K562 (cell line): ENCODE data around the gene CCDC97. TPM values are rescaled to one million over a fixed set of nuclear protein-coding genes. Genes with fewer than 3 reads are reported as not detected.

Source experiments
- ASH1L ChIP-seq: fragments of 450-650 bp; IDR thresholded peaks from 2 replicates; pipeline ENCODE4 v1.6.1; 2018; ENCODE audit warnings: borderline replicate concordance, mild to moderate bottlenecking, low read depth; ENCODE audit not compliant: partially characterized antibody
- ATF1 ChIP-seq, 2 experiments: fragments of 450-650 bp in 1 of 2; IDR thresholded peaks; 2 replicates each; pipeline ENCODE4 v1.6.1; 2016; ENCODE audit warnings: missing compliant biosample characterization in 1 of 2, missing genetic modification characterization in 1 of 2
- FOXA1 ChIP-seq: fragments of 450-650 bp; IDR thresholded peaks from 2 replicates; pipeline ENCODE4 v1.6.1; 2016; ENCODE audit warnings: mild to moderate bottlenecking, borderline replicate concordance
- KAT2B ChIP-seq: IDR thresholded peaks from one replicate; pipeline ENCODE4 v1.6.1; 2012; ENCODE audit warnings: low read depth, mild to moderate bottlenecking, control low read depth, inconsistent platforms, low read length, moderate library complexity
- KHSRP ChIP-seq: fragments of 450-650 bp; IDR thresholded peaks from 2 replicates; pipeline ENCODE4 v1.6.1; 2017
- NR2C1 ChIP-seq, 2 experiments: fragments of 450-650 bp; IDR thresholded peaks; 2 replicates each; pipeline ENCODE4 v1.6.1; 2017; ENCODE audit warnings: mild to moderate bottlenecking in 2 of 2, antibody characterized with exemption in 1 of 2, inconsistent platforms in 1 of 2, missing compliant biosample characterization in 1 of 2, missing genetic modification characterization in 1 of 2
- NR2C2 ChIP-seq, 2 experiments: fragments of 200-800 bp in 1 of 2; sonication (Bioruptor generic) in 1 of 2; sonication (generic) in 1 of 2; formaldehyde crosslinking in 1 of 2; IDR thresholded peaks; 2 replicates each; pipeline versions ENCODE4 v1.6.1 to v1.8.0; 2016 to 2022; ENCODE audit warnings: mild to moderate bottlenecking in 1 of 2, missing compliant biosample characterization in 1 of 2, missing genetic modification characterization in 1 of 2, missing genetic modification reagents in 1 of 2
- OTX1 ChIP-seq: fragments of 450-650 bp; formaldehyde crosslinking; IDR thresholded peaks from 2 replicates; pipeline ENCODE4 v1.4.0; 2022; ENCODE audit warnings: mild to moderate bottlenecking
- PHF8 ChIP-seq: fragments of 200-600 bp; sonication (generic); IDR thresholded peaks from 2 replicates; pipeline ENCODE4 v1.6.1; 2012; ENCODE audit warnings: mixed run types, mild to moderate bottlenecking, inconsistent platforms, low read length, moderate library complexity, borderline replicate concordance
- POLR2AphosphoS5 ChIP-seq: IDR thresholded peaks from 2 replicates; pipeline ENCODE4 v1.6.1; 2011; ENCODE audit warnings: mild to moderate bottlenecking, low read depth, low read length, moderate library complexity; ENCODE audit not compliant: control insufficient read depth, insufficient read depth
- SMARCB1 ChIP-seq: IDR thresholded peaks from 2 replicates; pipeline ENCODE4 v1.6.1; 2011; ENCODE audit warnings: improper control_type of control experiment, low read depth; ENCODE audit not compliant: insufficient read length
- TAF1 ChIP-seq: IDR thresholded peaks from 2 replicates; pipeline ENCODE4 v1.6.1; 2011; ENCODE audit warnings: mild to moderate bottlenecking, low read length, moderate library complexity; ENCODE audit not compliant: insufficient read depth, control insufficient read depth, severe bottlenecking; ENCODE audit errors: extremely low read depth
- ZBTB12 ChIP-seq: fragments of 250-450 bp; sonication (Bioruptor Pico); IDR thresholded peaks from 2 replicates; pipeline ENCODE4 v1.4.0; 2020
- ZBTB17 ChIP-seq: fragments of 450-650 bp; formaldehyde crosslinking; IDR thresholded peaks from 2 replicates; pipeline ENCODE4 v1.4.0; 2020; ENCODE audit warnings: mild to moderate bottlenecking
- ZBTB7A ChIP-seq: IDR thresholded peaks from 2 replicates; pipeline ENCODE4 v1.6.1; 2011; ENCODE audit warnings: low read depth, mild to moderate bottlenecking, low read length, moderate library complexity, borderline replicate concordance; ENCODE audit not compliant: control insufficient read depth
- ZHX1 ChIP-seq: fragments of 150-350 bp; conservative IDR thresholded peaks from 2 replicates; pipeline ENCODE4 v1.6.1; 2014; ENCODE audit warnings: low read length
- ZKSCAN3 ChIP-seq: fragments of 250-450 bp; sonication (Bioruptor Pico); IDR thresholded peaks from 2 replicates; pipeline ENCODE4 v1.4.0; 2020
- ZNF212 ChIP-seq: fragments of 450-650 bp; formaldehyde crosslinking; IDR thresholded peaks from 2 replicates; pipeline ENCODE4 v1.4.0; 2020; ENCODE audit warnings: mild to moderate bottlenecking
- polyA plus RNA-seq, 8 experiments: library from polyadenylated mRNA; depleted of rRNA in 4 of 8; stranded (reverse) in 5 of 8; unstranded in 3 of 8; fragments of >200 nt; fragmentation: Nextera tagmentation in 2 of 8; fragmentation: Illumina TruSeq in 1 of 8; extraction: Ambion mirVana in 2 of 8; extraction: Trizol in 1 of 8; gene quantifications; 2 replicates each; pipeline versions ENCODE4 v1.2.1 to v1.2.3, GENCODE V29; 2011 to 2014; ENCODE audit warnings: inconsistent platforms in 1 of 8, missing spikeins in 1 of 8
- total RNA-seq, 7 experiments: library from RNA; depleted of rRNA in 6 of 7; stranded (reverse); fragments of >200 nt in 6 of 7; fragmentation: Illumina TruSeq in 2 of 7; extraction: Trizol in 2 of 7; gene quantifications; 2 replicates each; pipeline versions ENCODE4 v1.2.1 to v1.2.3, GENCODE V29; 2011 to 2021; ENCODE audit warnings: low replicate concordance in 1 of 7
- TF ChIP-seq, protein P1 (sequence below), 2 experiments: fragments of 450-650 bp; conservative IDR thresholded peaks; 2 replicates each; pipeline ENCODE4 v1.6.1; 2017; ENCODE audit warnings: mild to moderate bottlenecking in 2 of 2, moderate library complexity in 2 of 2
- TF ChIP-seq, protein P2 (sequence below): sonication (generic); formaldehyde crosslinking; IDR thresholded peaks from 2 replicates; pipeline ENCODE4 v1.8.0; 2022; ENCODE audit warnings: mild to moderate bottlenecking, low read depth, missing genetic modification reagents

The CCDC97 gene
- total and polyA plus RNA-seq, 9 of the 15 experiments (the other 6 are each of a cell fraction or from before 2014, with no cell fraction given) = 0.60 to 16.5 (median 7.0) TPM

GRCh38 chr19:41323430-41324125, 13.6 kb downstream of the CCDC97 start (continued):
- peak; percentile 30 for TF ChIP-seq NR2C1 (IDR thresholded peaks at IDR 0.05)
- peak; percentile 59 for TF ChIP-seq NR2C1 (tag; IDR thresholded peaks at IDR 0.05)
- no peak for TF ChIP-seq KHSRP
- no peak for TF ChIP-seq NR2C2 (CRISPR knock-in tag; IDR thresholded peaks at IDR 0.05)
- TF ChIP-seq NR2C2 (tag; IDR thresholded peaks at IDR 0.05) = peak; percentile 78
- TF ChIP-seq ZBTB12 (CRISPR knock-in tag) = no peak
- TF ChIP-seq KAT2B = no peak
- no peak for TF ChIP-seq ASH1L
- peak; percentile 97 for TF ChIP-seq ZBTB7A
- peak; percentile 78; the same call in 1 of the 2 replicates for TF ChIP-seq ZBTB17
- TF ChIP-seq OTX1 (CRISPR knock-in tag) = no peak
- TF ChIP-seq ZNF212 (CRISPR knock-in tag) = no peak
- peak; percentile 55 for TF ChIP-seq POLR2AphosphoS5
- TF ChIP-seq TAF1 = no peak
- no peak; the same call in 1 of the 2 replicates for TF ChIP-seq FOXA1
- TF ChIP-seq PHF8 = peak; percentile 22; the same call in 1 of the 2 replicates
- TF ChIP-seq, protein P1, sequence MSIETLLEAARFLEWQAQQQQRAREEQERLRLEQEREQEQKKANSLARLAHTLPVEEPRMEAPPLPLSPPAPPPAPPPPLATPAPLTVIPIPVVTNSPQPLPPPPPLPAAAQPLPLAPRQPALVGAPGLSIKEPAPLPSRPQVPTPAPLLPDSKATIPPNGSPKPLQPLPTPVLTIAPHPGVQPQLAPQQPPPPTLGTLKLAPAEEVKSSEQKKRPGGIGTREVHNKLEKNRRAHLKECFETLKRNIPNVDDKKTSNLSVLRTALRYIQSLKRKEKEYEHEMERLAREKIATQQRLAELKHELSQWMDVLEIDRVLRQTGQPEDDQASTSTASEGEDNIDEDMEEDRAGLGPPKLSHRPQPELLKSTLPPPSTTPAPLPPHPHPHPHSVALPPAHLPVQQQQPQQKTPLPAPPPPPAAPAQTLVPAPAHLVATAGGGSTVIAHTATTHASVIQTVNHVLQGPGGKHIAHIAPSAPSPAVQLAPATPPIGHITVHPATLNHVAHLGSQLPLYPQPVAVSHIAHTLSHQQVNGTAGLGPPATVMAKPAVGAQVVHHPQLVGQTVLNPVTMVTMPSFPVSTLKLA (conservative IDR thresholded peaks at IDR 0.05) = peak; percentile 82 to 92
- no peak for TF ChIP-seq SMARCB1
- TF ChIP-seq, protein P2, sequence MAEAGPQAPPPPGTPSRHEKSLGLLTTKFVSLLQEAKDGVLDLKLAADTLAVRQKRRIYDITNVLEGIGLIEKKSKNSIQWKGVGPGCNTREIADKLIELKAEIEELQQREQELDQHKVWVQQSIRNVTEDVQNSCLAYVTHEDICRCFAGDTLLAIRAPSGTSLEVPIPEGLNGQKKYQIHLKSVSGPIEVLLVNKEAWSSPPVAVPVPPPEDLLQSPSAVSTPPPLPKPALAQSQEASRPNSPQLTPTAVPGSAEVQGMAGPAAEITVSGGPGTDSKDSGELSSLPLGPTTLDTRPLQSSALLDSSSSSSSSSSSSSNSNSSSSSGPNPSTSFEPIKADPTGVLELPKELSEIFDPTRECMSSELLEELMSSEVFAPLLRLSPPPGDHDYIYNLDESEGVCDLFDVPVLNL (CRISPR knock-in tag) = no peak
- no peak for TF ChIP-seq ZKSCAN3 (CRISPR knock-in tag)
- no peak for TF ChIP-seq ATF1 (CRISPR knock-in tag; IDR thresholded peaks at IDR 0.05)
- peak; percentile 59 for TF ChIP-seq ATF1 (tag; IDR thresholded peaks at IDR 0.05)
- no peak for TF ChIP-seq ZHX1
